Colonic mucosa (tissue), 4 donors: ENCODE measurements around the gene GNAQ. TPM values are rescaled to one million over a fixed set of nuclear protein-coding genes. Genes with fewer than 3 reads are reported as not detected.

Experiments
- DNase-seq: peaks from one replicate; pipeline ENCODE4 v3.0.0-alpha.2; 2020
- H3K27ac ChIP-seq: fragments of 200-600 bp; one replicate; pipeline ENCODE4 v1.8.0; 2021
- H3K27me3 ChIP-seq: fragments of 200-600 bp; one replicate; pipeline ENCODE4 v1.8.0; 2021
- H3K36me3 ChIP-seq: fragments of 200-600 bp; one replicate; pipeline ENCODE4 v1.8.0; 2021
- H3K4me1 ChIP-seq: fragments of 200-600 bp; one replicate; pipeline ENCODE4 v1.8.0; 2021; ENCODE audit warnings: mild to moderate bottlenecking
- H3K4me3 ChIP-seq: fragments of 200-600 bp; one replicate; pipeline ENCODE4 v1.8.0; 2021
- H3K9ac ChIP-seq, 2 donors: one replicate each; pipeline ENCODE4 v1.7.0; 2013; ENCODE audit warnings: control low read depth in 2 of 2, low read depth in 2 of 2, low read length in 2 of 2
- H3K9me3 ChIP-seq: fragments of 200-600 bp; one replicate; pipeline ENCODE4 v1.8.0; 2021
- CTCF ChIP-seq: fragments of 200-600 bp; IDR thresholded peaks from one replicate; pipeline ENCODE4 v1.8.0; 2022; ENCODE audit warnings: antibody characterized with exemption, mild to moderate bottlenecking
- intact Hi-C: fragments of 100-400 bp; cut with DNase I; formaldehyde crosslinking; loops from one replicate; pipeline ENCODE4 v1.14.1; 2022
- total RNA-seq, 2 donors: library from RNA; stranded (reverse); fragmentation: NEBNext Ultra II Directional in 1 of 2; extraction: Animal tissue kit (Norgen Biotek cat#: 25700) in 1 of 2; gene quantifications; one replicate each; pipeline ENCODE4 v1.2.1, GENCODE V29; 2021
- donor health status: healthy.
- donor health status: DM: no; HTN: no; CAD: no.
- donor health status: DM: no; HTN: no; CAD: no.

GNAQ gene
- total RNA-seq, 2 donors from 2014 or later: 75.6 to 105 TPM

DNA sequence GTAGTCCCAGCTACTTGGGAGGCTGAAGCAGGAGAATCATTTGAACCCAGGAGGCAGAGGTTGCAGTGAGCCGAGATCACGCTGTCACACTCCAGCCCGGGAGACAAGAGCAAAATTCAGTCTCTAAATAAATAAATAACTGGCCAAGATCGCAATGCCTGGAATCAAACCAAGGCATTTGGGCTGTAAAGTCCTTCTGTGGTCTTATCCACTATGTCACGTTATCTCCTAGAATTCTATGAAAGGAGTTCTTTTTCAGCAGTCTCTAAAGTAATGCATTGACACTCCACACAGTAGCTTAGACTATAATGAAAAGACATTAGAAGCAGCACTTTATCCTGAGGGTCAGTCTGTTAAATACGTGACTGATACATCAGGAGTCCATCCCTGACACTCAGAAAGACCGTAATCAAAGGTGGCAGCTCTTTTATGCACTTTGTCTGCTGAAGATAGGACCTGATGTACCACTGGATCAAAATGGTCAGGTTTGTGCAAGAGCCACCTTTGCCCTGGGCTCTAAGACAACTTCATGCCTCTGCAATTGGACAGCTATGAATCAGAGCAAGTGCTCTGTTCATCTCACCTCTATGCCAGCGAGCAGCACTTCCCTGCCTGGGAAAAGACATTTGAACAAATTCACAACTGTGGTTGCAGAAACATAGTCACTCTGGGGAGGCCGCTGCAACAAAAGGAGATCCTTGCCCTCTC lies 351.8 kb downstream of the GNAQ start:
- no peaks in the 10 kb centered on the region for H3K4me1 ChIP-seq
- no peaks in the 10 kb centered on the region for H3K27me3 ChIP-seq
- no peak overlapping the region for H3K9ac ChIP-seq
- no peak for TF ChIP-seq CTCF
- H3K4me3 ChIP-seq: no peak overlapping the region
- no peaks in the 10 kb centered on the region for H3K9me3 ChIP-seq
- intact Hi-C loops: no loop called here
- no peaks in the 10 kb centered on the region for H3K36me3 ChIP-seq
- no peak overlapping the region for H3K27ac ChIP-seq
- no peak for DNase-seq

- TF ChIP-seq CTCF: no peak
- no peak for DNase-seq
- intact Hi-C loops: no loop called here
- H3K4me3 ChIP-seq: no peak overlapping the region
- no peaks in the 10 kb centered on the region for H3K27me3 ChIP-seq
- H3K4me1 ChIP-seq: no peaks in the 10 kb centered on the region
- H3K27ac ChIP-seq: no peak overlapping the region
- H3K36me3 ChIP-seq: no peaks in the 10 kb centered on the region
- H3K9me3 ChIP-seq: no peaks in the 10 kb centered on the region
- no peak overlapping the region for H3K9ac ChIP-seq
Measured at GRCh38 chr9:77679088-77679487, 352.5 kb downstream of the GNAQ start.

DNA sequence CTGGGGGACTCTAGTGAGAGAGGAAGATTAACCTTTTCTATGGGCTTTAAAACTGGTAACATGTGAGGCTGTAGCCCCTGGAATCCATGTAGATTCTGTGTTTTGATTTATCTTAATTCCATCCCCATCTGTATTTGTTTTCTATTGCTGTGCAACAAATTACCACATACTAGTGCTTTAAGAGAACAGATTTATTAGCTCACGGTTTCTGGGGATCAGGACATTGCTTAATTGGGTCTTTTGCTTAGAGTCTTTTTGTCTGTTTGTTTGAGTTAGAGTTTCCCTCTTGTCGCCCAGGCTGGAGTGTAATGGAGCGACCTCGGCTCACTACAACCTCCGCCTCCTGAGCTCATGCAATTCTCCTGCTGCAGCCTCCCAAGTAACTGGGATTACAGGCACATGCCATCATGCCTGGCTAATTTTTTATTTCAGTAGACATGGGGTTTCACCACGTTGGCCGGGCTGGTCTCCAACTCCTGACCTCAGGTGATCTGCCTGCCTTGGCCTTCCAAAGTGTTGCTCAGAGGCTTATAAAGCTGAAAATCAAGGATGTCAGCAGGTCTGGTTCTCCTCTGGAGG lies 353.6 kb downstream of the GNAQ start:
- DNase-seq: no peak
- no peak overlapping the region for H3K9ac ChIP-seq
- intact Hi-C loops: no loop called here
- no peak overlapping the region for H3K4me3 ChIP-seq
- H3K9me3 ChIP-seq: no peaks in the 10 kb centered on the region
- TF ChIP-seq CTCF: no peak
- no peak overlapping the region for H3K27ac ChIP-seq
- H3K4me1 ChIP-seq: no peaks in the 10 kb centered on the region
- H3K36me3 ChIP-seq: no peaks in the 10 kb centered on the region
- no peaks in the 10 kb centered on the region for H3K27me3 ChIP-seq

- Histone ChIP-seq H3K9ac (no peak overlapping the region), H3K9me3 (no peaks in the 10 kb centered on the region), H3K27ac (no peak overlapping the region), H3K27me3 (no peaks in the 10 kb centered on the region), H3K4me3 (no peak overlapping the region), H3K36me3 (no peaks in the 10 kb centered on the region), H3K4me1 (no peaks in the 10 kb centered on the region)
- TF ChIP-seq CTCF: no peak
- intact Hi-C loops: no loop called here
- DNase-seq: no peak
Measured at GRCh38 chr9:77677397-77677796, 354.2 kb downstream of the GNAQ start.

DNA sequence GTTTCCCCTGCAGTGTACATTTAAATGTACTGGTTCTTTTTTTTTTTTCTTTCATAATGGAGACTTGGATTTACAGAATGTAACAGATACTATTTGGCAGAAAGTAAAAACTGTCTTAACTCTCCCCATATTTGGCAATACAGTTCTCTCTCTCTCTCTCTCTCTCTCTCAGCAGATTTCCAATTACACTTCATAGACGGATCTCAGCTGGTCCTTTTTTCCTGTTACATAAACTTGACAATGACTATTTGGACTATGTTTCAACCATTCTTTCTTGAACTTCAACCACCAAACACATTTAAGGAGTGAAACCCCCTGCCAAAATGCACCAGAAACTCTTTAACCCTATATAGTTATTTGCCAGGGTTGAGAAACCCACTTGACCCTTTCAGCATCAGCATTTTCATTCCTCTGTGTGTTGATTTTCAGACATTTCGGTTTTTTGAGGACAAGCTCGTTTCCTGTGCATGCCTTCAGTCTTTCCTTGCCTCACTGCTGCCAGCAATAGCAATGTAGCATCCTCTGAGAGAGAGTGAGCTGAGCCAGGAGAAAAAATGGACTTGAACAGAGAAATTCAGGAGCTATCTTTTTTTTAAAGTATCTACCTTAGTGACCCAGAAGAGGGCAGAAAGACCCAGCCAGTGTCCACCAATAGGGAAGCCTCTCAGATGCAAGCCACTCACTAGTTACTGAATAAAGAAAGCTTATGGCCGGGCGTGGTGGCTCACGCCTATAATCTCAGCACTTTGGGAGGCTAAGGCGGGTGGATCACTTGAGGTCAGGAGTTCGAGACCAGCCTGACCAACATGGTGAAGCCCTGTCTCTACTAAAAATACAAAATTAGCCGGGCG lies 357.4 kb downstream of the GNAQ start:
- no peak for TF ChIP-seq CTCF
- intact Hi-C loops: no loop called here
- H3K4me1 ChIP-seq: no peaks in the 10 kb centered on the region
- H3K27me3 ChIP-seq: no peaks in the 10 kb centered on the region
- H3K36me3 ChIP-seq: no peaks in the 10 kb centered on the region
- no peak overlapping the region for H3K27ac ChIP-seq
- peak; percentile 28 for DNase-seq
- H3K9ac ChIP-seq: no peak overlapping the region
- H3K4me3 ChIP-seq: no peak overlapping the region
- H3K9me3 ChIP-seq: no peaks in the 10 kb centered on the region
